HUDEP-2 (cell line): ENCODE data around the gene SIPA1L3.

Experiments used
- DNase-seq, 76 experiments: peaks; one replicate each; lab custom pipeline; 2025; ENCODE audit not compliant: unreplicated experiment in 76 of 76; lab: John Stamatoyannopoulos, UW

Gene SIPA1L3

DNA sequence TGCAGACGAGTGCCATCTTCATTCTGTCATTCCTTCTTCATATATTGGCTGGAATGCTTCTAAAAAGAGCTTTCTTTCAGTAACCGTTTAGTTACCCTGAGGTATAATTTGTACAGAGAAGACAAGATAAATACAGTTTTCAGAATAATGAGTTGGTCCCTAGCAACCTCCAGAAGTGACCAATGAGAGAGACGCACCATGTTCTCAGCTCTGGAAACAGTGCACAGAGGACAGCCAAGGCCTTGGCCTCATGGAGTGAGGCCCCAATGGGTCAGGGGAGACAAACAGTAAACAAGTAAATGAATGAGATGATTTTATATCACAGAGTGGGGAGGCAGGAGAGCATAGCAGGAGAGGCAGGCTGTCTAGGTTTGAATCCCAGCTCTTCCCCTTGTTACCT, 226.3 kb downstream of the SIPA1L3 start:
- no peak for DNase-seq

DNA sequence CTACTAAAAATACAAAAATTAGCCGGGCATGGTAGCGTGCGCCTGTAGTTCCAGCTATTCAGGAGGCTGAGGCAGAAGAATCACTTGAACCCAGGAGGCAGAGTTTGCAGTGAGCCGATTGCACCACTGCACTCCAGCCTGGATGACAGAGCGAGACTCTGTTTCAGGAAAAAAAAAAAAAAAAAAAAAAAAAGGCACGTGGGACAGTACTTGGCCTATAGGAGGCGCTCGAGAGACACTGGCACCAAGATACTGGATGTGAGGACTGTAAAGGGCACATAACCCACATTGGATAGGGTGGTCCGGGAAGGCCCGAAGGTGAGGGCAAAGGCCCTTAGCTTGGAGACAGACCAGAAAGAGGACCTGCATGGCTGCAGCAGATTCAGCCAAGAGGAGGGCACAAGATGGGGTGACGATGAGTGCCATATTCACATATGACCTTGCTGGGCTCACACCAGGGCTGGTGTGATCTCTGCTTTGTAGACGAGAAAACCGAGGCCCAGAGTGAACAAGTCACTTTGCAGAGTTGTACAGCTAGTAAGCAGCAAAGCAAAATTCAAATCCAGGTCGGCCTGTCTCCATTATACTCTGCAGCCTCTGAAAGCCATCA, 227.6 kb downstream of the SIPA1L3 start:
- peak in 63 of 76 experiments; percentile 16 to 84 (median 63) for DNase-seq

DNA sequence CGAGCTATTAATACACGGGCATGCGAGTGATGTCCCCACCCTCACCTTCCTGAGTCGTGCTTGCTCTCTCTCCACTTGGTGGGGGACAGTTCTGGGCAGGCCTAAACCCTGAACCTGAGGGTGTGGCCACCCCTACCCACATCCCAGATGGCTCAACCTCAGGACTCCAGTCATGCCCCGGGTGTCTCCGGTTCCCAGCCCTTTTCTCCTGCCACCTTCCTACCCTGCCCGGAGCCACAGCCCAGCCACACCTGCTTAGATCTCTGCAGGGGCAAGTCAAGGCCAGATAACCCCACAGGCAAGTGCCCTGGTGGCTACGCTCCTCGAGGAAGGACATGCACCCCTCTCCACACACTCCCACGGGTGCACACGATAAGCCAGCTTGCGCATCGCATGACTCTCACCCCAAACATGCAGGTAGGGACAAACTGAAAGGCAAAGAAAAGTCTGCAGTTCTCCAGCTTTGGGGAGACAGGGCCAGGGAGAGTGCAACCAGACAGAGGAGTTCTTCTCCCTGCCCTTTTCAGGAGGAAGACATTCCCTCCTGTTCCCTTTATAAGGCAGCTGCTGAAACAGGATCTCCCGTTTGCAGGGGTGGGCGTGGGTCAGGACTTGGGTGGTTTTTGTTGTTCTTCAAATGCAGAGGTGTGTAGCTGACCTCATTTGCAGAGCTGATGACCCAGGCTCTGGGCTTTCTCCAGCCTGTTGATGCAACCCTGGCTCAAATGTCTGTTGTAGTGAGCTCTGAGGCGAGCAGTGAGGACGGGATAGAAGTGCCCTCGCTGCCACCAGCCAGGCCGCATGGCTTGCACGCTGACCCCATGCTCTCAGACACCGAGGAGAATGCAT, 228.4 kb downstream of the SIPA1L3 start:
- DNase-seq = peak in 2 of 76 experiments; percentile 9 to 34

DNA sequence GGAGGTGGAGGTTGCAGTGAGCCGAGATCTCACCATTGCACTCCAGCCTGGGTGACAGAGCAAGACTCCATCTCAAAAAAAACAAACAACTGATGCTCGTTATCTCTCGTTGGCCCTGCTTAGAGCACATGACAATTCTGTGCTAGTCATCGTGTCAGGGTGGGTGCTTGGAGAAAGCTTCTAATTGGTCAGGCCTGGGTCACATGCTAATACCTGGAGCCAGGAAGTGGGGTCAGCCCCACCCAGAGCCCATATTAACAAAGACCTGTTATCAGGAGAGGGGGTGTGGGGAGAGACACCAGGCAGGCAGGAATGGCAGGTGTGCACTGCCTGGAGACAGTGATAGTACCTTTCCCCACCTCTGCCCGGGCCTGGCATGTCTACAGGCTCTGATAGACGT, 232.1 kb downstream of the SIPA1L3 start:
- DNase-seq = peak in 20 of 76 experiments; percentile 17 to 54 (median 28)

DNA sequence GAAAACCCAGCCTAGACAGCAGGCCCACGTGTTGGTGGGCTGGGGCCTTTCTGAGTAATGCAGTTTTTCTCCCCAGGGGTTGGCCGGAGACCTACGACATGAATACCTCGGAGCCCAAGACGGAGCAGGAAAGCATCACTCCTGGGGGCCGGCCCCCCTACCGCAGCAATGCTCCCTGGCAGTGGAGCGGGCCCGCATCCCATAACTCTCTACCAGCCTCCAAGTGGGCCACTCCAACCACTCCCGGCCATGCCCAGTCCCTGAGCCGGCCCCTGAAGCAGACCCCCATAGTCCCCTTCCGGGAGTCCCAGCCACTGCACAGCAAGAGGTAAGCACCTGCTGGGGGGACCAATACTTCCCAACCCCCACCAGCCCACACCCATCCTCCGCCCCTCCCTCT, 234.1 kb downstream of the SIPA1L3 start:
- no peak for DNase-seq

DNA sequence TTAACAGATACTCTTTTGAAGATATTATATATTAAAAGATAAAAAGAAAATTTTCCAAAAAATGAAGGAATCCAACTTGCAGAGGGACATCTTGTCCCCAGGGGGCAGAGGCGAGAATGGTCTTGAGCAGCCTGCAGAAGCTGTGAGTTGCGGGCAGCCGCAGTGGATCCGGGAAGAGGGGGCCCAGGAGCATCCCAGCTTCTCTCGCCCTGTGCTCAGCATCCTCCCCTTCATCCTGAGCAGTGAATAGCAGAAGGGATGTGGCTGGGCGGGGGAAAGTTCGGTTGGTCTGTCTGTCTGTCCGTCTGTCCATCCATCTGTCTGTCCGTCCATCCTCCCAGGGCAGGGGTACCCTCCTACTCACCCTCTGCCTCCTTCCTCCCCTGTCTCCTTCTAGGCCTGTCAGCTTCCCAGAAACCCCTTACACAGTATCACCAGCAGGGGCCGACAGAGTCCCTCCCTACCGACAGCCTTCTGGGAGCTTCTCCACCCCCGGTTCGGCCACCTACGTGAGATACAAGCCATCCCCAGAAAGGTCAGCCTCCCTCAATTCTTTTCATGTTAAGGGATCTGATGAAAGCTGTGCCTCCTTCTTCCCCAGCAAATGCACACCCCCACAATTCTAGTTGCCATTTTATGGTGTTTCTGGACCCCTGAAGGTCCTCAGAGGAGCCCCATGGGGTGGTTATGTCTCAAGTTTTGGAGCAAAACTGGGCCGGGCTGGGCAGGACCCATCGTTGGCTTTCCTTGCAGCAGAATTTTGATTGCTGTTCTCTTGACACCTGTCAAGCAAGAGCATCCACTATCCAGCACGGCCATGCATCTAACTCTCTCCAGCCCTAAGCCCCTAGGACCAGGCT, 235.4 kb downstream of the SIPA1L3 start:
- peak in 67 of 76 experiments; percentile 24 to 86 (median 64) for DNase-seq

DNA sequence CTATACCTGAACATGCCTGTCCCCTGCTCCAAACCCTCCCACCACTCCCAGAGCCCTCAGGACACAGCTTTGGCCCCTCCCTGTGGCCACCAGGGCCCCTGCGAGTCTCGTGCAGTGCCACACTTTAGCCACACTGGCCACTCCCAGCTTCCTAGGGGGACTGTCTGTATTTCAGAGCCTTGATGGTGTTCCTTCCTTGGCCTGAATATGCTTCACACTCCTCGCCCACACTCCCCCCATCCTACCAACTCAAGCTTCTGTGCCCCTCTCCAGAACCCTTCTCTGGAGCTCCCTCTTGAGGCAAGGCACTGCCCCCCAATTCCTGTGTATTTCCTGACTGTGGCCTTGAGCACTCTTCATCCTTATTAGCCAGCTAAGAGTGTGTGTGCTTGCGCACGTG, 236.8 kb downstream of the SIPA1L3 start:
- peak in 12 of 76 experiments; percentile 15 to 48 (median 29) for DNase-seq

DNA sequence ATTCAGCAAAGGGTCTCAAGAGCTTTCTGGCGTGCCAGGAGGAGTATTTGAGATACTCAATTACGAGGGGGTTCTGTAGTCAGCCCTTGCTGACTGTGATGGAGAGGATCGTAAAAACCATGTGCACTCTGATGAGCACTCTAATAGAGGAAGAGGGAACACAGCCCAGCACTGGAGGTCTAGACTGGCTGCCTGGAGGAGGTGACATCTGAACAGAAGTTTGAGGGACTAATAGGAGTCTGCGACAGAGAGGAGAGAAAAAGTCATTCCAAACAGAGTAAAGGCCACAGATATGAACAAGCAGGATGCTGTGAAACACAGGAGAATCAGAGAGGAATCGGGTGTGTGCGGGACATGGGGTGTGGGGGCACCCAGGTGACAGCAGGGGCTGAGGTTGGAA, 237.7 kb downstream of the SIPA1L3 start:
- DNase-seq = no peak

DNA sequence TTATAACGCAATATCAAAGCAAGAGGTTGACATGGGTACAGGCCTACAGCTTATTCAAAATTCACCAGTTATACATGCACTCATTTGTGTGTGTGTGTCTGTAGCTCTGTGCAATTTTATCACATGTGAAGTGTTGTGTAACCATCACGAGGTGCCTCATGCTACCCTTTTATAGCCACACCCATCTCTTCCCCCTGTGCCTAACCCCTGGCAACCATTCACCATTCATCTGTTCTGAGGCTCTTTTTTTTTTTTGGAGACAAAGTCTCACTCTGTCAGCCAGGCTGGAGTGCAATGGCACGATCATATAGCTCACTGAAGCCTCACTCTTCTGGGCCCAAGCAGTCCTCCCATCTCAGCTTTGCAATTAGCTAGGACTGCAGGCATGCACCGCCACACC, 238.6 kb downstream of the SIPA1L3 start:
- DNase-seq = peak in 25 of 76 experiments; percentile 8 to 57 (median 30)

DNA sequence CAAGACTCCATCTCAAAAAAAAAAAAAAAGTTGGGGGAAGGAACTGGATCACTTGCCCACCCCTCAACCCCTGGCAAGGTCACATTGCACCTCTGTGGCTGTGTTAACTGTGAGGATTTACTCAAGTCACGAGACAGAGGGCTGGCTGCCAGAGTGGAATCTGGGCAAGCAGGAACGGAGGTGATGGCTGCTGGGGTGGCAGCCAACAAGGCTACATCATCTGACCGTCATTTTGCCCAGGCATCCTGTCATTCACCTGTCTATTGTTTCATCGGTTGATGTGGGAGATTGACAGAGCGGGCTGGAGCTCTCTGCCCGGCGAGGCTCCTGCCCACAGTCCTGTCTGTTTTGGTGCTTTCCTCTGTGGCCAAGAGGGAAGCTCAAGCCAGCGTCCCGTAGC, 241.3 kb downstream of the SIPA1L3 start:
- DNase-seq = no peak

DNA sequence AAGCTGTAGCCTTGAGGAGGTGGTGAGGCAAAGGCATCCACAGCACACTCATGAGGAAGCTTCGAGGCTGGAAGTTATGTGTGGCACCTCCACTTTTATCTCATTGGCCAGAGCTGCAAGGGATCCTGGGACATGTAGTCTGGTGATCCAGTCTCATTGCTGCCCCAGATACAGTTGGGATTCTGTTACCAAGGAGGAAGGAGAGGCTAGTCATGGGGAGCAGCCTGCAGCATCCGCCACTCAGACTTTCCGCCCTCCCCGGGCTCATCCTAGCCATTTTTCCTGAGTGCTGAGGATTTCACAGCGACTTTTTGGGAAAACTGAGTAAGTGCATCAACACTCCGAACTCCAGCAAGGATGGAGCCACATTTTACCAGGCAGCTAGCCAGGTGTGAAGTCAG, 242.7 kb downstream of the SIPA1L3 start:
- peak in 4 of 76 experiments; percentile 6 to 33 (median 18) for DNase-seq

DNA sequence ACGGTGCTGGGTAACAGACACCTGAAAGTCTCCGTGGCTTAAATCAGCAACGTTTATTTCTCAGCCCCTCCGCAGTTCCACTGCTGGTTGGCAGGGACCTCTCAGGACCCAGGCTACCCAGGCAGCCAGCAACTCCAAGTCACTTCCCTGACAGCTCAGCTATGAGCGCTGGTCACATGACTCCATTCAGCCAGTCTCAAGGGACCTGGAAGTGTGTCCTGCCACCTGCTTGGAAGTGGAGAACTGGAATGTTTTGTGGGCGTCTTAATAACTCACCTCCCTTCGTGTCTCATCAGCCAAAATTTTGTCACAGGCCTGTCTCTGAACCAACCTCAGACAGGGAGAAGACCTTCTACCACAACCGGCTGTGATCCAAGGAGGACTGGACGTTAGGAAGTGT, 244.2 kb downstream of the SIPA1L3 start:
- no peak for DNase-seq

DNA sequence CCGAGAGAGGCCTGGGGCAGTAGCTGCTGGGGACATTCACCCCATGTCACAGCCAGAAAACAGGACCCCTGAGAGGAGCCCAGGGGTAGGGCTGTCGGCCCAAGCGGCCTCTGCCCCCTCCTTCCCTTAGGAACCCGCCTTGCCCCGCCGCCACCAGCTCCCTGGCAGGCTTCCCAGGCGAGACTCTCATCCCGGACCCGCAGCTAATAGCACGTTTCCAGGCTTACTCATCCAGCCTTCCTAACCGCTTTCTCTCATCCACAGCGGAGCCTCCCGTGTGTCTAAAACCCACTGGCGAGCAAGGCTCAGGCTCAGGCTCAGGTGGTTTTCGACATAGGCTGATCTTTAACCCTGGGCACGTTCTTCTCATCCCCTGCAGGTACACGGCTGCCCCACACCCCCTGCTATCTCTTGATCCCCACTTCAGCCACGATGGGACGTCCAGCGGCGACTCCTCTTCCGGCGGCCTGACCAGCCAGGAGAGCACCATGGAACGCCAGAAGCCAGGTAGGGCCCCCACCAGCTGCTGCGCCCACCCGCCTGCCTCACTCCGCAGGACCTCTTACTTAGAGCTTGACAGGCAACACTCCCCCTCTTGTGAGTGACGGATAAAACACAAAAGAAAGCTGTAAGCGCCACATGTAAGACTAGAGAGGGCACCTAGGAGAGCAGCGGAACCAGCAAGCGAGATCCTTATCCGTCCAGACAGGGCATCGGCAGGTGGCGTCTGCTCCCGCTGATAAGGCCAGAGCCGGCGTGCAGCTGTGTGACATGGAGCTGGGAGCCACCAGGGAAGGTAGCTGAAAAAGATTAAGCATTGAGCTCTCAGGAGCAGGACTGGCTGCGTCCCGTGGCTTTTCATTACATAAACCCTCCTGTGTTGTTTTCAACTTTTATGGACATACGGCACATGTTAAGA, 245.7 kb downstream of the SIPA1L3 start:
- peak; percentile 57 to 96 (median 91) for DNase-seq

DNA sequence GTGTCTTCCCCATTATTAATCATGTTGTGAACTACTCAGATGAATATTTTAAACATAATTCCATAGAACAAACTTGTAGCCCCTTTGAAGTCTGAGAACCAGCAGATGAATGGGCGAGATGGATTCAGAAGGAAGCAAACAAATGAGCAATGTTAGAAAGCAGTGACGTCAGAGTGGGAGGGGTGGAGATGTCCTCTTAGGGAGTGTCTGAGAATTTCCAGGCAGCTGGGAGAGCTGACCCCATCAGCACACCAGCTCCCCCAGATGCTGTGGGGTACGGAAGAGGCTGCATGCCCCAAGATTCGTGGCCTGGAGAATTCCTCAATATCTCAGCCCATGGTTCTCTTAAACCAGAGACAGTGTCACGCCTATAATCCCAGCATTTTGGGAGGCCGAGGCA, 248.4 kb downstream of the SIPA1L3 start:
- DNase-seq = peak in 8 of 76 experiments; percentile 18 to 34 (median 22)

DNA sequence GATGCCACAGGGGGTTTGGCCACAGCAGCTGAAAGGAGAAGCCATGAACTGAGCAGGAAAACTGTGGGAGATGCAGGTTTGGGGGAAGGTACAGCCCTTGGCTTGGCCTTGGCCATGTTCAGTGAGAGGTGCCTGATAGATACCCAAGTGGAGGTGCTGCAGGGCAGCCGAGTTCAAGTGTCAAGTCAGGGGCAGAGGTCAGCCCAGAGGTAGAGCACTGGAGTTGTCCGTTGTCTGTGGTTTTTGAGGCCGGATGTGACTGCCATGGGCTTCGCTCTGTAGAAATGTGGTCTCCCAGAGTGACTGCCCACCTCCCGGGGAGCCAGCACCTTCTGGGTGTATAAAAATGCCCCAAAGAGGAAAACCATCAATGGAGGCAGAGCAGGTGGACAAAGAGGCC, 251.7 kb downstream of the SIPA1L3 start:
- DNase-seq = no peak

DNA sequence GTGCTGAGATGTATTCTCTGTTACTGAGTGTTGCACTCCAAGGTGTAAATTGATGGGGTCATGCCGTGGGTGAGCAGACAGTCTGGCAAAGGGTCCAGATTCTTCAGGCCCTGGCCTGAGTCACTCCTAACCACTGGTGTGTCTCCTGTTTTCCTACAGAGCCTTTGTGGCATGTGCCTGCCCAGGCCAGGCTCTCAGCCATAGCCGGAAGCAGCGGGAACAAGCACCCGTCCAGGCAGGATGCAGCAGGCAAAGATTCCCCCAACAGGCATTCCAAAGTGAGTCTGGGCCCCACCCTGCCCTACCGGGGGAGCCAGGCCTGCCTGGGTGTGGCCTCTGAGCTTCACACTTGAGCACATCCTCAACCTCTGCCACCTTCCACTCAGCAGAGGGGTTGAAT, 255.1 kb downstream of the SIPA1L3 start:
- no peak for DNase-seq

DNA sequence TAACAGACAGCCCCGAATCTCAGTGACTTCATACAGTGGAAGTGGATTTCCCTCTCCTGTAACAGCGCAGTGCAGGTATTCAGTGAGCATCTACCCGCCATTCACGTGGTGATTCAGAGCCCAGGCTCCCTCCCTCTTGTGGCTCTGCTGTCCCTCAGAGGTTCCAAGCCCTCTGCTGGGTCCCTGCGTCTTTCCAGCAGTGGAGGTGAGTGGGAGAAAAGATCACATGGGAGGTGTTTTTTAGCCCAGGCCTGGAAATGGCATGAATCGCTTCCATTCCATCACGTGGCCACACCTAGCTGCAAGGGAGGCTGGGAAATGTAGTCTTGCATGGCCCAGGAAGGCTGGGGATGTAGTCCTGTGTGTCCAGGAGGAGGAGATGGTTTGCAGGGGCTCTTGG, 255.6 kb downstream of the SIPA1L3 start:
- DNase-seq = no peak

DNA sequence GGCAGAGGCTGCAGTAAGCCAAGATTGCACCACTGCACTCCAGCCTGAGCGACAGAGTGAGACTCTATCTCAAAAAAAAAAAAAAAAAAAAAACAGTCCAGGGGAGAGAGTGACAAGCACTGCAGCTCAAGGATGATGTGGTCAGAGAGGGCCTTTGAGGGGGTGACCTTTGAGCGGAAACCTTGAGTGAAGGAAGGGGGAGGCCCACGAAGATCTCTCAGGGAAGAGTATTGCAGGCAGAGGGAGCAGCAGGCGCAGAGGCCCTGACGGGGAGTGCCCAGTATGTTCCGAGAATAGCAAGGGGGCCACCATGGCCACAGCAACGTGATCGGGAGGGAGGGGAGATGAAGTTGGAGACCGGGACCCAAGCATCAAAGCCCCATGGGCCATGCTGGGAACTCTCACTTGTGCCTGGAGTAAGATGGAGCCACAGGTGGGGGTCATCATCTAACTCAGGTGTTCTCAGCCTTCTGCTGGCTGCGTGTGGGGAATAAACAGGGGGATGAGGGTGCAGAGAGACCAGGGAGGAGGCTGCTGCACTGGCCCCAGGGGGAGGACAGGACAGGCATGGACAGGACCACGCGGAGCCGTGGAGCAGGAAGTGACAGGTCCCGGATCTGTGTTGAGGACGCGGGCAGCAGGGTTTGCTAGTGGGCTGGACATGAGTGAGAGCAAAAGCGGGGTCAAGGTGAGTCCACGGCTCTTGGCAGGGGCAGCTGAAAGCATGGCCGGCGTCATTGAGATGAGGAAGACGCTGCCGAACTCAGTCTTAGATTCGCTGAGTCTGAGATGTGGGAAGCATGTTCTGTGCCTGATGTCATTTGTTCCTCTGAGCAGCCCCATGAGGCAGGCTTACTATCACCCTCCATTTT, 256.6 kb downstream of the SIPA1L3 start:
- no peak for DNase-seq

DNA sequence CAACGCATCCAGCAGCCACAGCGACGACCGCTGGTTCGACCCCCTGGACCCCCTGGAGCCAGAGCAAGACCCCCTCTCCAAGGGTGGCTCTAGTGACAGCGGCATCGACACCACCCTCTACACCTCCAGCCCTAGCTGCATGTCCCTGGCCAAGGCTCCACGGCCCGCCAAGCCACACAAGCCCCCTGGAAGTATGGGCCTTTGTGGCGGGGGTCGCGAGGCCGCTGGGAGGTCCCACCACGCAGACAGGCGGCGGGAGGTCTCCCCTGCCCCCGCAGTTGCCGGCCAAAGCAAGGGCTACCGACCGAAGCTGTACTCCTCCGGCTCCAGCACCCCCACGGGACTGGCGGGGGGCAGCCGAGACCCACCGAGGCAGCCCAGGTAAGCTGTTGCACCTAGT, 257.5 kb downstream of the SIPA1L3 start:
- DNase-seq = no peak
